Nephron (organoid): Measurements from ENCODE around the gene COL18A1.

Experiments
- H3K27ac Mint-ChIP-seq, 3 experiments: 2 replicates each; pipeline ENCODE4 v1.8.0; 2020; ENCODE audit warnings: mixed read lengths in 3 of 3, mild to moderate bottlenecking in 2 of 3, moderate library complexity in 1 of 3
- H3K27me3 Mint-ChIP-seq: 2 replicates; pipeline ENCODE4 v1.8.0; 2021; ENCODE audit warnings: low read depth, mild to moderate bottlenecking, moderate library complexity, mixed read lengths
- H3K36me3 Mint-ChIP-seq: 2 replicates; pipeline ENCODE4 v1.8.0; 2020; ENCODE audit warnings: low read depth, mixed read lengths
- H3K4me1 Mint-ChIP-seq: 2 replicates; pipeline ENCODE4 v1.8.0; 2020; ENCODE audit warnings: mixed read lengths
- H3K4me3 Mint-ChIP-seq, 3 experiments: 2 replicates each; pipeline ENCODE4 v1.8.0; 2020; ENCODE audit warnings: mild to moderate bottlenecking in 3 of 3, mixed read lengths in 3 of 3, moderate library complexity in 2 of 3
- H3K9me3 Mint-ChIP-seq: 2 replicates; pipeline ENCODE4 v1.8.0; 2020; ENCODE audit warnings: mixed read lengths
- TF ChIP-seq, protein P1 (sequence below), 3 experiments: fragments of 200-600 bp; sonication (generic); IDR thresholded peaks; one replicate each; pipeline ENCODE4 v1.5.0; 2021; ENCODE audit warnings: antibody characterized with exemption in 3 of 3; ENCODE audit not compliant: unreplicated experiment in 3 of 3

COL18A1 gene

DNA sequence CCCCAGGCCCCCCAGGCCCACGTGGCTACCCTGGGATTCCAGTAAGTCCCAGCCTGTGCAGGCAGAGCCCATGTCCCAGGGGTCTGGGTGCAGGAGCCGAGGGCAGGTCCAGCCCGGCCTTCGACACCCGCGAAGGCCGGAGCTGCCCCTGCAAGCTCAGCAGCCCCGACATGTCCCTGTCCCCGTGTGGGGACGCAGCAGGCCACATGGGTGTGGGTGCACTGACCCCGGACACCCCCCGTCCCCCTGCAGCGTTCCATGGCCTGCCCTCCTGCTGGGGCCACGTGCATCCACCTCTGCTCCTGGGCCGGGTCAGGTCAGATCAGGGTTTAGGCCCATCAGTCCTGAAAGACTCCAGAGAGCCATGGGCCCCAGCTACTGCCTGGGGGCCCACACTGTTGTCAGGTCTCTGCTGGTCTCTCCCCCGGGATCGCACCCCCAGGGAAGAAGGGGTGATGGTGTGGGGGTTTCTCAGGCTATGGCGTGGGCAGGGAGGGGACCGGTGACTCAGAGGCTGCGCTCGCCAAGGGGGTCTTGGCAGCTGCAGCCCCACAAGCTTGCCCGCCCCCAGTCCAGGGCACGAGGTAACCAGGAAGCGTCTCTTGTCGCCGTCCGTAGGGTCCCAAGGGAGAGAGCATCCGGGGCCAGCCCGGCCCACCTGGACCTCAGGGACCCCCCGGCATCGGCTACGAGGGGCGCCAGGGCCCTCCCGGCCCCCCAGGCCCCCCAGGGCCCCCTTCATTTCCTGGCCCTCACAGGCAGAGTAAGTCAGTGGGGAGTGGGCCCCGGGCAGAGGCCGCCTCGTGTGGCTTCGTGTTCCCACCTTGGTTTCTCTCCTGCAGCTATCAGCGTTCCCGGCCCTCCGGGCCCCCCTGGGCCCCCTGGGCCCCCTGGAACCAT, 99.8 kb downstream of the COL18A1 start:
- no peaks in the 10 kb centered on the region for H3K4me1 Mint-ChIP-seq
- TF ChIP-seq, protein P1, sequence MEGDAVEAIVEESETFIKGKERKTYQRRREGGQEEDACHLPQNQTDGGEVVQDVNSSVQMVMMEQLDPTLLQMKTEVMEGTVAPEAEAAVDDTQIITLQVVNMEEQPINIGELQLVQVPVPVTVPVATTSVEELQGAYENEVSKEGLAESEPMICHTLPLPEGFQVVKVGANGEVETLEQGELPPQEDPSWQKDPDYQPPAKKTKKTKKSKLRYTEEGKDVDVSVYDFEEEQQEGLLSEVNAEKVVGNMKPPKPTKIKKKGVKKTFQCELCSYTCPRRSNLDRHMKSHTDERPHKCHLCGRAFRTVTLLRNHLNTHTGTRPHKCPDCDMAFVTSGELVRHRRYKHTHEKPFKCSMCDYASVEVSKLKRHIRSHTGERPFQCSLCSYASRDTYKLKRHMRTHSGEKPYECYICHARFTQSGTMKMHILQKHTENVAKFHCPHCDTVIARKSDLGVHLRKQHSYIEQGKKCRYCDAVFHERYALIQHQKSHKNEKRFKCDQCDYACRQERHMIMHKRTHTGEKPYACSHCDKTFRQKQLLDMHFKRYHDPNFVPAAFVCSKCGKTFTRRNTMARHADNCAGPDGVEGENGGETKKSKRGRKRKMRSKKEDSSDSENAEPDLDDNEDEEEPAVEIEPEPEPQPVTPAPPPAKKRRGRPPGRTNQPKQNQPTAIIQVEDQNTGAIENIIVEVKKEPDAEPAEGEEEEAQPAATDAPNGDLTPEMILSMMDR (IDR thresholded peaks at IDR 0.05; ENCODE audit: unreplicated experiment in 3 of 3): no peak
- H3K4me3 Mint-ChIP-seq: no peak overlapping the region
- peaks cover 2% of the 10 kb centered on the region for H3K9me3 Mint-ChIP-seq
- H3K27ac Mint-ChIP-seq: no peak overlapping the region
- H3K27me3 Mint-ChIP-seq: no peaks in the 10 kb centered on the region
- peaks cover 9% of the 10 kb centered on the region for H3K36me3 Mint-ChIP-seq

DNA sequence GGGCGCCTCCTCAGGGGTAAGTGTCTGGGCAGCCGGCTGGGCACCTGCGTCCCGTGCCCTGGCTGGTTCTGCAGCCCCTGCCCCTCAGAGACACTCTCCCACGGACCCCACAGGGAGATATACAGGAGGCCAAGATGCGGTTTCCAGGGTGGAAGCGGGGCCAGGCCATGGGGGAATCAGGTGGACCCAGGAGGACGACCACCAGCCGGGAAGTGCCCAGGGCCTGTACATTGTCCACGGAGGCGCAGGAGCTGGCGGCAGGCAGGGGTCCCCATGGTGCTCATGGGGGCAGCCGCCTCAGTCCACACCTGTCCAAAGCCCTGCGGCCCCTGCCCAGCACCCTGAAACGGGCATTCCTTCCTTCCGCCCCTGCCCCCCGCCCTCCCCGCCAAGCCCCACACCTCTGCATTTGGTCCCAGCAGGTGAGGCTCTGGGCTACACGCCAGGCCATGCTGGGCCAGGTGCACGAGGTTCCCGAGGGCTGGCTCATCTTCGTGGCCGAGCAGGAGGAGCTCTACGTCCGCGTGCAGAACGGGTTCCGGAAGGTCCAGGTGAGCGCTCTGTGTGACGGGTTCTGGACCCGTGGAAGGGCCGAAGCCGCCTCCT, 100.6 kb downstream of the COL18A1 start:
- Mint-ChIP-seq H3K4me3 (no peak overlapping the region), H3K27ac (no peak overlapping the region), H3K9me3 (peaks cover 2% of the 10 kb centered on the region), H3K4me1 (no peaks in the 10 kb centered on the region), H3K36me3 (peaks cover 8% of the 10 kb centered on the region), H3K27me3 (no peaks in the 10 kb centered on the region)
- TF ChIP-seq, protein P1 (IDR thresholded peaks at IDR 0.05; ENCODE audit: unreplicated experiment in 3 of 3): no peak

DNA sequence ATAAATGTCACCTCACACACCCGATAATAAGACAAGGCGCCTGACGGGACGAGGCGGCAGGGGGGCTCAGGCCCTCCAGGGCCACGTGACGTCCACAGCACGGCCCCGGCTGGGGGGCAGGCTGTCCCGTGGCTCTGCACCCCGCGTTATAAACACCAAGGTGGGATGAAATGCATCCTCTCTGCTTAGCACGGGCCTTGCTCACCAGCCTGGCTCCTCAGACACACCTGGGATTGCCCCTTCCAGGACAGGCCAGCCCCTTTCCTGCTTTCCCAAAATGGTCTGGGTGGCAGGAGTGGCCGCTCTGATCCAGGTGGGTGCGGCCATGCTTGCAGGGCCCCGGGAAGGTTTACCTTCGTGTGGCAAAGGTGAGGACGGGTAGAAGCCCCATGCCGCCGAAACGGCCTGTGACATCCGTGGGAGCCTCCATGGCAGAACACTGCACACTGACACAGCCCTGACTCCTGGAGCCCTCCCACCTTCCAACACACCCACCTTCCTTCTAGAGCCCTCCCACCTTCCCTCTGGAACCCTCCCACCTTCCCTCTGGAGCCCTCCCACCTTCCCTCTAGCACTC, 101.4 kb downstream of the COL18A1 start:
- TF ChIP-seq, protein P1 (IDR thresholded peaks at IDR 0.05; ENCODE audit: unreplicated experiment in 3 of 3): no peak
- Mint-ChIP-seq H3K4me1 (no peaks in the 10 kb centered on the region), H3K27me3 (no peaks in the 10 kb centered on the region), H3K36me3 (peaks cover 8% of the 10 kb centered on the region), H3K9me3 (peaks cover 2% of the 10 kb centered on the region), H3K4me3 (no peak overlapping the region), H3K27ac (no peak overlapping the region)

DNA sequence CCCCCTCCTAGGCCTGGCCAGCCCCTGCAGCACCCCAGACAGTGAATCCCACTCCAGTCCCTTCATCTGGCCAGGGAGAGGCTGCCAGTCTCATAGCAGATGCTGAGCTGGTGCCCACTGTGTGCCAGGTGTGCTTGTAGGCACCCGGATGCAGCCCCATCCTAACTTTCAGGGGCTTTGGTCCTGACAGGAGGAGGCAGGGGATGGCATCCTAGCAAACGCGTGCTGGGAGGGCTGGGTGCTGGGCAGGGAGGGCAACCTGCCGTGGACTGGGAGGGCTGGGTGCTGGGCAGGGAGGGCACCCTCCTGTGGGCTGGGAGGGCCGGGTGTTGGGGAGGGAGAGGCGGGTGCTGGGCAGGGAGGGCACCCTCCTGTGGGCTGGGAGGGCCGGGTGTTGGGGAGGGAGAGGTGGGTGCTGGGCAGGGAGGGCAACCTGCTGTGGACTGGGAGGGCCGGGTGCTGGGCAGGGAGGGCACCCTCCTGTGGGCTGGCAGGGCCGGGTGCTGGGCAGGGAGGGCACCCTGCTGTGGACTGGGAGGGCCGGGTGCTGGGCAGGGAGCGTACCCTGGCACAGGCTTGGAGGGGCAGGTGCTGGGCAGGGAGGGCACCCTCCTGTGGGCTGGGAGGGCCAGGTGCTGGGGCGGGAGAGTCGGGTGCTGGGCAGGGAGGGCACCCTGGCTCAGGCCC, 102.0 kb downstream of the COL18A1 start:
- H3K27ac Mint-ChIP-seq: no peak overlapping the region
- H3K4me3 Mint-ChIP-seq: no peak overlapping the region
- H3K9me3 Mint-ChIP-seq: peaks cover 2% of the 10 kb centered on the region
- peaks cover 8% of the 10 kb centered on the region for H3K36me3 Mint-ChIP-seq
- H3K4me1 Mint-ChIP-seq: no peaks in the 10 kb centered on the region
- TF ChIP-seq, protein P1 (IDR thresholded peaks at IDR 0.05; ENCODE audit: unreplicated experiment in 3 of 3): no peak
- H3K27me3 Mint-ChIP-seq: no peaks in the 10 kb centered on the region

DNA sequence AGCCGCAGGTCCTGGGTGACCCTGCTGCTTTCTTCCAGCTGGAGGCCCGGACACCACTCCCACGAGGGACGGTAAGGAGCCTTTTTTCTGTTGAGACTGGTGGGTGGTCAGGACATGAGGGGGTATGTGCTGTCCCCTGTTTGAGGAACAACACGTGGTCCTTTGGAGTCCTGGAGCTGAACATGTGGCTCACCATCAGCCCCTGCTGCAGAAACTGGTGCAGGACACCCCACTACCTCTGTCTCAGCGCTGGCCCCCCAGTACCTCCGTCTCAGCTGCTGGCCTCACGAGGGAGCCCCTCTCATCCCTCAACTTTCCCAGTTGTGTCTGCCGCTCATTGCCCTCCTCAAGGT, 102.5 kb downstream of the COL18A1 start:
- TF ChIP-seq, protein P1 (IDR thresholded peaks at IDR 0.05; ENCODE audit: unreplicated experiment in 3 of 3): no peak
- Mint-ChIP-seq H3K36me3 (peaks cover 3% of the 10 kb centered on the region), H3K4me1 (no peaks in the 10 kb centered on the region), H3K27ac (no peak overlapping the region), H3K9me3 (peaks cover 1% of the 10 kb centered on the region), H3K27me3 (no peaks in the 10 kb centered on the region), H3K4me3 (no peak overlapping the region)
